AG04450 (cell line): ENCODE results near the gene EPS8L1. TPM values are rescaled to one million over a fixed set of nuclear protein-coding genes. Genes with fewer than 3 reads are reported as not detected.

Experiments
- CTCF ChIA-PET: fragments of 300-600, 350-600 bp; formaldehyde crosslinking; extraction: SDS; loops from one replicate; lab custom pipeline; 2022; ENCODE audit warnings: antibody characterized with exemption, inconsistent platforms; lab: Charles Lee
- POLR2A ChIA-PET: fragments of 350-600 bp; formaldehyde crosslinking; extraction: SDS; loops from one replicate; lab custom pipeline; 2021; ENCODE audit warnings: antibody characterized with exemption, inconsistent platforms; lab: Yijun Ruan, JAX
- DNase-seq: peaks from one replicate; pipeline ENCODE4 v3.0.0-alpha.2; 2011; ENCODE audit warnings: low read depth, low spot score
- H3K27ac ChIP-seq: one replicate; pipeline ENCODE4 v1.5.1; 2012; ENCODE audit warnings: low read depth, low read length, control low read depth
- H3K27me3 ChIP-seq: one replicate; pipeline ENCODE4 v1.6.0; 2012; ENCODE audit warnings: low read length; ENCODE audit not compliant: control insufficient read depth, insufficient read depth
- H3K4me3 ChIP-seq: 2 replicates; pipeline ENCODE4 v1.5.1; 2011; ENCODE audit warnings: mild to moderate bottlenecking, low read depth, low read length, control low read depth
- H3K9me3 ChIP-seq: 2 replicates; pipeline ENCODE4 v1.5.1; 2012; ENCODE audit warnings: low read length; ENCODE audit not compliant: control insufficient read depth, insufficient read depth
- polyA plus RNA-seq: library from polyadenylated mRNA; depleted of rRNA; stranded (reverse); fragments of >200 nt; gene quantifications from 2 replicates; pipeline ENCODE4 v1.2.3, GENCODE V29; 2011
- TF ChIP-seq, protein P1 (sequence below): IDR thresholded peaks from 2 replicates; pipeline ENCODE4 v1.5.1; 2011; ENCODE audit warnings: low read depth, low read length, control low read depth, inconsistent platforms

Gene EPS8L1
- polyA plus RNA-seq, 1 experiment = 1.5 TPM

GRCh38 chr19:55080121-55080967 lies 4.7 kb downstream of the EPS8L1 start:
- TF ChIP-seq, protein P1, sequence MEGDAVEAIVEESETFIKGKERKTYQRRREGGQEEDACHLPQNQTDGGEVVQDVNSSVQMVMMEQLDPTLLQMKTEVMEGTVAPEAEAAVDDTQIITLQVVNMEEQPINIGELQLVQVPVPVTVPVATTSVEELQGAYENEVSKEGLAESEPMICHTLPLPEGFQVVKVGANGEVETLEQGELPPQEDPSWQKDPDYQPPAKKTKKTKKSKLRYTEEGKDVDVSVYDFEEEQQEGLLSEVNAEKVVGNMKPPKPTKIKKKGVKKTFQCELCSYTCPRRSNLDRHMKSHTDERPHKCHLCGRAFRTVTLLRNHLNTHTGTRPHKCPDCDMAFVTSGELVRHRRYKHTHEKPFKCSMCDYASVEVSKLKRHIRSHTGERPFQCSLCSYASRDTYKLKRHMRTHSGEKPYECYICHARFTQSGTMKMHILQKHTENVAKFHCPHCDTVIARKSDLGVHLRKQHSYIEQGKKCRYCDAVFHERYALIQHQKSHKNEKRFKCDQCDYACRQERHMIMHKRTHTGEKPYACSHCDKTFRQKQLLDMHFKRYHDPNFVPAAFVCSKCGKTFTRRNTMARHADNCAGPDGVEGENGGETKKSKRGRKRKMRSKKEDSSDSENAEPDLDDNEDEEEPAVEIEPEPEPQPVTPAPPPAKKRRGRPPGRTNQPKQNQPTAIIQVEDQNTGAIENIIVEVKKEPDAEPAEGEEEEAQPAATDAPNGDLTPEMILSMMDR = no peak
- no peak overlapping the region for H3K27ac ChIP-seq
- ChIA-PET CTCF (interaction anchor here (0.6 kb wide), 1 partner anchor 397 kb away, joined by 9 read pairs; no protein-coding TSS in a partner anchor), POLR2A (no interaction called here)
- H3K4me3 ChIP-seq = peak overlapping the region; percentile 55
- DNase-seq = peak; percentile 13
- H3K9me3 ChIP-seq = peaks cover 23% of the 10 kb centered on the region
- H3K27me3 ChIP-seq = peaks cover 63% of the 10 kb centered on the region

- H3K4me3 ChIP-seq = peak overlapping the region; percentile 55
- ChIA-PET POLR2A (no interaction called here), CTCF (no interaction called here)
- peaks cover 23% of the 10 kb centered on the region for H3K9me3 ChIP-seq
- H3K27me3 ChIP-seq = peaks cover 66% of the 10 kb centered on the region
- no peak for DNase-seq
- H3K27ac ChIP-seq = no peak overlapping the region
- TF ChIP-seq, protein P1 = no peak
Observed at GRCh38 chr19:55080968-55081769, 5.5 kb downstream of the EPS8L1 start.

GRCh38 chr19:55081770-55082019 lies 6.0 kb downstream of the EPS8L1 start:
- CTCF ChIA-PET = no interaction called here

GRCh38 chr19:55082020-55082851 lies 6.6 kb downstream of the EPS8L1 start:
- Histone ChIP-seq H3K4me3 (no peak overlapping the region), H3K27me3 (peaks cover 69% of the 10 kb centered on the region)
- TF ChIP-seq, protein P1 = no peak

More at GRCh38 chr19:55081770-55082019, 6.0 kb downstream of the EPS8L1 start:
- Histone ChIP-seq H3K4me3 (no peak overlapping the region), H3K27ac (no peak overlapping the region), H3K27me3 (peaks cover 69% of the 10 kb centered on the region), H3K9me3 (peaks cover 23% of the 10 kb centered on the region)
- DNase-seq = no peak
- POLR2A ChIA-PET = no interaction called here
- TF ChIP-seq, protein P1 = no peak

More at GRCh38 chr19:55082020-55082851, 6.6 kb downstream of the EPS8L1 start:
- CTCF ChIA-PET = interaction anchor here (0.6 kb wide), 1 partner anchor 601 kb away, joined by 3 read pairs; no protein-coding TSS in a partner anchor
- DNase-seq = no peak
- H3K27ac ChIP-seq = no peak overlapping the region
- POLR2A ChIA-PET = interaction anchor here (0.7 kb wide), 1 partner anchor 20 kb away, joined by 3 read pairs; the partner anchor contains the start of gene RDH13
- H3K9me3 ChIP-seq = peaks cover 23% of the 10 kb centered on the region
